PC-9 (cell line): ENCODE measurements around the gene SHC2. TPM values are rescaled to one million over a fixed set of nuclear protein-coding genes. Genes with fewer than 3 reads are reported as not detected.
"Not testable (repeated sequence)": the region's sequence is repeated elsewhere in the genome, so short reads cannot be mapped to it uniquely, and the experiment has no call there.

Source experiments
- BruUV-seq: library from RNA; stranded (reverse); fragments of 400-500 nt; replicated peaks from 2 replicates; lab custom pipeline; 2021; lab: Mats Ljungman, UMichigan
- CTCF ChIA-PET: fragments of 300-600 bp; sonication (Branson Sonifier 250); formaldehyde crosslinking; loops from one replicate; lab custom pipeline; 2022; ENCODE audit warnings: antibody characterized with exemption; lab: Charles Lee
- POLR2A ChIA-PET: fragments of 300-600 bp; sonication (Branson Sonifier 250); formaldehyde crosslinking; loops from one replicate; lab custom pipeline; 2022; ENCODE audit warnings: antibody characterized with exemption; ENCODE audit not compliant: unreplicated experiment; lab: Charles Lee
- DNase-seq, 2 experiments: peaks; one replicate each; pipeline versions ENCODE4 v3.0.0 to v3.0.0-alpha.2; 2015 to 2022; ENCODE audit warnings: mixed read lengths in 1 of 2
- H2AFZ ChIP-seq: fragments of 200-600 bp; sonication (generic); 2 replicates; pipeline ENCODE4 v1.8.1; 2017; ENCODE audit warnings: antibody characterized with exemption
- H3F3A ChIP-seq: fragments of 200-600 bp; sonication (generic); 2 replicates; pipeline ENCODE4 v1.8.1; 2017; ENCODE audit warnings: antibody characterized with exemption, mild to moderate bottlenecking, low read depth; ENCODE audit not compliant: insufficient read depth
- H3K27ac ChIP-seq: fragments of 200-600 bp; sonication (generic); 2 replicates; pipeline ENCODE4 v1.6.1; 2016; ENCODE audit warnings: mixed run types
- H3K27me3 ChIP-seq: fragments of 200-600 bp; sonication (generic); 2 replicates; pipeline ENCODE4 v1.6.1; 2016; ENCODE audit warnings: low read depth, mixed run types; ENCODE audit not compliant: insufficient read depth
- H3K36me3 ChIP-seq: fragments of 200-600 bp; sonication (generic); 2 replicates; pipeline ENCODE4 v1.6.1; 2016; ENCODE audit warnings: low read depth, mixed run types
- H3K4me1 ChIP-seq: fragments of 200-600 bp; sonication (generic); replicated peaks from 2 replicates; pipeline ENCODE4 v1.6.1; 2016; ENCODE audit warnings: mixed run types; ENCODE audit not compliant: insufficient read depth
- H3K4me2 ChIP-seq: fragments of 200-600 bp; sonication (generic); 2 replicates; pipeline ENCODE4 v1.6.1; 2017; ENCODE audit warnings: mixed run types
- H3K4me3 ChIP-seq: fragments of 200-600 bp; sonication (generic); 2 replicates; pipeline ENCODE4 v1.6.1; 2016; ENCODE audit warnings: mixed run types
- H3K79me2 ChIP-seq: fragments of 200-600 bp; sonication (generic); 2 replicates; pipeline ENCODE4 v1.6.1; 2017; ENCODE audit warnings: low read depth, mixed run types
- H3K9me2 ChIP-seq: fragments of 200-600 bp; sonication (generic); 2 replicates; pipeline ENCODE4 v1.8.1; 2017; ENCODE audit warnings: mild to moderate bottlenecking; ENCODE audit not compliant: insufficient read depth
- H3K9me3 ChIP-seq: fragments of 200-600 bp; sonication (generic); 2 replicates; pipeline ENCODE4 v1.8.1; 2016; ENCODE audit warnings: low read depth; ENCODE audit not compliant: insufficient read depth
- H4K20me1 ChIP-seq: fragments of 200-600 bp; sonication (generic); 2 replicates; pipeline ENCODE4 v1.8.1; 2017; ENCODE audit not compliant: insufficient read depth
- CTCF ChIP-seq: fragments of 200-600 bp; sonication (generic); conservative IDR thresholded peaks from 2 replicates; pipeline ENCODE4 v1.6.1; 2017; ENCODE audit warnings: mixed run types, antibody characterized with exemption, mild to moderate bottlenecking, moderate library complexity
- EZH2 ChIP-seq: fragments of 200-600 bp; sonication (generic); IDR thresholded peaks from 2 replicates; pipeline ENCODE4 v1.8.0; 2017; ENCODE audit warnings: antibody characterized with exemption, low read depth
- intact Hi-C: fragments of 100-400 bp; cut with micrococcal nuclease; formaldehyde crosslinking; loops from one replicate; pipeline ENCODE4 v1.10.0; 2022; ENCODE audit not compliant: unreplicated experiment
- total RNA-seq: library from RNA; stranded (reverse); gene quantifications from 2 replicates; pipeline ENCODE4 v1.2.3, GENCODE V29; 2021

Gene SHC2
- total RNA-seq, 1 experiment from 2014 or later = 0.70 TPM

GRCh38 chr19:483332-484072 is 22.7 kb upstream of the SHC2 start:
- DNase-seq = no peak
- Histone ChIP-seq H3F3A (peaks cover 17% of the 10 kb centered on the region; the same call in 1 of the 2 replicates), H3K4me3 (no peak overlapping the region), H3K4me2 (no peak overlapping the region), H3K27ac (no peak overlapping the region), H4K20me1 (no peaks in the 10 kb centered on the region), H3K27me3 (no peaks in the 10 kb centered on the region), H3K79me2 (peaks cover 6% of the 10 kb centered on the region; the same call in 1 of the 2 replicates), H3K9me2 (no peaks in the 10 kb centered on the region), H2AFZ (no peak overlapping the region), H3K36me3 (no peaks in the 10 kb centered on the region), H3K4me1 (peaks cover 11% of the 10 kb centered on the region; the same call in 1 of the 2 replicates), H3K9me3 (no peaks in the 10 kb centered on the region)
- ChIA-PET POLR2A (no interaction called here), CTCF (no interaction called here)
- TF ChIP-seq EZH2 = no peak
- TF ChIP-seq CTCF = no peak
- no TSS peak for BruUV-seq
- intact Hi-C loops = no loop called here

DNA sequence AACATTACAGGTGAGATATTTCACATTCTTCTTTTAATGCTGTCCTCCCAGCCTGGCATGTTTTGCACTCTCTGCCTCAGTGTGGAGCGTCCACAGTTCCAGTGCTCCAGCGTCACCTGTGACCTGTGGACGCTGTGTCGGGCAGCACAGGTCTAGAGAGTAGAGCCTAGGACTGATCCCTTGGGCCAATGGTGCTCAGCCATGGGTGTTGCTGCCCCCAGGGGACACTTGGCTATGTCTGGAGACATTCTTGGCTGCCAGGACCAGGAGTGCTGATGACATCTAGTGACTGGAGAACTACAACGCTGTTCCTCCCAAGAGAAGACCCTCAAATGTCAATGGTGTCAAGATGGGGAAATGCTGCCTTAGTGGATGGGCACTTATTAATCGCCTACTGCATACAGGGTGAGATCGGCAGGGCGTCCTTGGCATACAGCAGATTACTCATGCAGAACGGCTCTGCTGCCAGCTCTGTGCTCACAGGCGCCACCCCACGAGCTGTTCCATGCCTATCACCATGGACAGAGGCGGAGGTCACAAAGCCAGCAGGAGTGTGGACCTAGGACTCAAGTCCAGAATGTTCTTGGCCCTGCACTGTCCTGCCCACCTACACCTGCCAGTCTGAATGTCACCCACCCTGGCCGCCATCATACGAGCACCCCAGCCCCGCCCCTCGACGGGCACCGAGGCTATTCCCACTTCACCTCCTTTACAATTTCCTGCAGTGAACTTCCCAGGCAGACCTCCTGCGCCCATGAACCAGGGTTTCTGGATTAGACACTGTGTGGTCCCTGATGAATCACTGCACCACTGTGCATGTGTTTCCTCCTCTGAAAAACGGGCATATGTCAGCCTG is 21.6 kb upstream of the SHC2 start:
- H3K4me2 ChIP-seq = no peak overlapping the region
- no peaks in the 10 kb centered on the region for H3K36me3 ChIP-seq
- no peak overlapping the region for H3K4me3 ChIP-seq
- H3K4me1 ChIP-seq = peaks cover 5% of the 10 kb centered on the region; the same call in 1 of the 2 replicates
- DNase-seq = no peak
- no peaks in the 10 kb centered on the region for H3K9me3 ChIP-seq
- H3F3A ChIP-seq = peaks cover 14% of the 10 kb centered on the region; the same call in 1 of the 2 replicates
- H4K20me1 ChIP-seq = no peaks in the 10 kb centered on the region
- BruUV-seq = no TSS peak
- intact Hi-C loops = no loop called here
- no peak overlapping the region for H3K27ac ChIP-seq
- POLR2A ChIA-PET = interaction anchor here (0.6 kb wide), 1 partner anchor 440 kb away, joined by 4 read pairs; no protein-coding TSS in a partner anchor
- H3K27me3 ChIP-seq = no peaks in the 10 kb centered on the region
- CTCF ChIA-PET = no interaction called here
- no peaks in the 10 kb centered on the region for H3K9me2 ChIP-seq
- H2AFZ ChIP-seq = no peak overlapping the region
- no peaks in the 10 kb centered on the region for H3K79me2 ChIP-seq
- TF ChIP-seq EZH2 (no peak), CTCF (no peak)

DNA sequence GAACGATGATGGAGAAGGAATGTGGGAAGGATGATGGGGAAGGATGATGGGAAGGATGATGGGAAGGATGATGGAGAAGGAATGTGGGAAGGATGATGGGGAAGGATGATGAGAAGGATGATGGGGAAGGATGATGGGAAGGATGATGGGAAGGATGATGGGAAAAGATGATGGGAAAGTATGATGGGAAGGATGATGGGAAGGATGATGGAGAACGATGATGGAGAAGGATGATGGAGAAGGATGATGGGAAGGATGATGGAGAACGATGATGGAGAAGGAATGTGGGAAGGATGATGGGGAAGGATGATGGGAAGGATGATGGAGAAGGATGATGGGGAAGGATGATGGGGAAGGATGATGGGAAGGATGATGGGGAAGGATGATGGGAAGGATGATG is 20.3 kb upstream of the SHC2 start:
- H3K27ac ChIP-seq, H3K9me3 ChIP-seq, intact Hi-C loops, H3K79me2 ChIP-seq, H2AFZ ChIP-seq, CTCF ChIA-PET, H3K4me3 ChIP-seq, H3K27me3 ChIP-seq, POLR2A ChIA-PET, H3K9me2 ChIP-seq, H3K4me2 ChIP-seq, H3K36me3 ChIP-seq, H4K20me1 ChIP-seq, H3K4me1 ChIP-seq, DNase-seq, BruUV-seq: not testable (repeated sequence)
- H3F3A ChIP-seq = peaks cover 11% of the 10 kb centered on the region; the same call in 1 of the 2 replicates
